Measurements from ENCODE around the gene BATF2.
"Not testable (repeated sequence)": the region's sequence is repeated elsewhere in the genome, so short reads cannot be mapped to it uniquely, and the experiment has no call there.

Gene BATF2

GRCh38 chr11:65013888-65014725, 17.3 kb upstream of the BATF2 start, which contains the start of gene ARL2:
TSS of gene ARL2 (plus strand) at chr11:65014160. CDS start at chr11:65014208, 48 bp downstream.
- DNase-seq: peak; percentile 99

GRCh38 chr11:65013130-65013887, 16.5 kb upstream of the BATF2 start:
- no peak for DNase-seq

- DNase-seq: no peak
Observed at GRCh38 chr11:65008873-65009272, 12.1 kb upstream of the BATF2 start.

- no peak for DNase-seq
Observed at GRCh38 chr11:65008016-65008415, 11.2 kb upstream of the BATF2 start.

DNA sequence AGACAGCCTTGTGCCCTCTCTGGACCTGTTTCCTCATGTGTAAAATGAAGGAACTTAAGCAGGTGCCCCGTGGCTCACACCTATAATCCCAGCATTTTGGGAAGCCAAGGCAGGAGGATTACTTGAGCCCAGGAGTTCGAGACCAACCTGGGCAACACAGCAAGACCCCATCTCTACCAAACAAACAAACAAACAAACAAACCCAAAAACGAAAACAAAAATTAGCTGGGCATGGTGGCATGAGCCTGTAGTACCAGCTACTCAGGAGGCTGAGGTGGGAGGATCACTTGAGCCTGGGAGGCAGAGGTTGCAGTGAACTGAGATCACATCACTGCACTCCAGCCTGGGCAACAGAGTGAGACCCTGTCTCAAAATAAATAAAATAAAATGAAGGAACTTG, 7.2 kb upstream of the BATF2 start:
- not testable (repeated sequence) for DNase-seq

GRCh38 chr11:65003282-65003681, 6.5 kb upstream of the BATF2 start:
- no peak for DNase-seq

DNA sequence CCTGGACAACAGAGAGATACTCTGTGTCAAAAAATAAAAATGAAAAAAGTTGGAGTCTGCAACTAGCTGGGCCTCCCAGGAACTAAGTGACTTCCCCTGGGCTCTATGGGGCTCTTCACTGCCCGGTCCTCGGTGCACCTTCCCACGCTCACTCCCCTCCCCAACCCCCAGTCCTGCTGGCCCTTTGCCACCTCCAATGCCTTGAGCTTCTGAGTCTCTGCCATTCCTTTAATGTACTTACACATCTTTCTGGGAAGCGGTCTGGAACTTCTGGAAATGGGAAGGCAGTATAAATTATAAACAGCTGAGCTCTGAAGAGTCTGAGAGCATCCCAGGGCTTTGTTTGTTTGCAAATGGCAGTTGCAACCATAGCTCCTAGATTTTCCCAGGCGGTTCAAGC, 5.9 kb upstream of the BATF2 start:
- DNase-seq: no peak

DNA sequence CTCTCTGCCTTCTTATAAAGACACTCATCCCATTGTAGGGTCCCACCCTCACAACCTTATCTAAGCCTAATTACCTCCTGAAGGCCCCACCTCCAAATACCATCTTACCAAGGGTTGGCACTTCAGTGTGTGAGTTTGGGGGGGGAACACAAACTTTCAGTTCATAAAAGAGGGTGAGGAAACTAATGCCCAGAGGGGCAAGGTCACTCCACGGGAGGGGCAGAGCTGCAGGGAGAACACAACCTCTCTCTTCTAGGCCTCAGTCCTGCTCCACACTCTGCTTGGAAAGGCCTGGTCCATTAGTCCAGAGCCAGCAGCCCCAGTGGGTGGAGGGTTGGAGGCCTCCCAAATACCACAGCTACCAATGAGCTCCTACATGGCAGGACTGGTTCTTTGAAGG, 2.7 kb upstream of the BATF2 start:
- DNase-seq: no peak

DNA sequence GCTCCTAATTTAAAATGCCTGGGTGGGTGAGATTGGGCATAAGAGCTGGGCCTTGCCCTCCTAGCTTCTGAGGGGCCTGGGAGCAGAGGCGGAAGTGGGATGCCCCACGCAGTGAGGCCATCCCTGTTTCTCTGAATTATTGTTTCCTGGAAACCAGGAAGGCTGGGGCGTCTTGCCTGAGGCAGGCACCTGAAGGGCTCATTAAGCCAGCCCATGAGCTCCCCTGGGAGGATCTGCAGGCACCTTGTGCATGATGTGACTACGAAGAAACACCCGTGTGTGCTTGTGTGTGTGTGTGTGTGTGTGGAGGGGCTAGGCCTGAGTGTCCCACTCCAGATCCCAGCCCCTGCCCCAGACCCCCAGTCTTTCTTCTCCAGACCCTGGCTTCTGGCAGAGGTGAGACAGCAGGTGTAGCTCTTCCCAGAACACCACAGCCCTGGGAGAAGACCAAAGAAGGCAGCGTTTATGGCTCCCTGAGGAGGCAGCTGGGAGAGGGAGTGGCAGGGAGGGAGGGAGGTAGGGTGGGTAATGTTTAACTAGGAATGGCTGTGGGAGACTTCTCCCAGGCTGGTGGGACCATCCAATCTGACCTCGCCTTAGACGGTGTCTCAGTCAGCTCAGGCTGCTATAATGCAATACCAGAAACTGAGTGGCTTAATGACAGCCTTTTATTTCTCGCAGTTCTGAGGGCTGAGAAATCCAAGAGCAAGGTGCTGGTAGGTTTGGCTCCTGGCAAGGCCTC, 2.1 kb upstream of the BATF2 start:
- DNase-seq: peak; percentile 36

DNA sequence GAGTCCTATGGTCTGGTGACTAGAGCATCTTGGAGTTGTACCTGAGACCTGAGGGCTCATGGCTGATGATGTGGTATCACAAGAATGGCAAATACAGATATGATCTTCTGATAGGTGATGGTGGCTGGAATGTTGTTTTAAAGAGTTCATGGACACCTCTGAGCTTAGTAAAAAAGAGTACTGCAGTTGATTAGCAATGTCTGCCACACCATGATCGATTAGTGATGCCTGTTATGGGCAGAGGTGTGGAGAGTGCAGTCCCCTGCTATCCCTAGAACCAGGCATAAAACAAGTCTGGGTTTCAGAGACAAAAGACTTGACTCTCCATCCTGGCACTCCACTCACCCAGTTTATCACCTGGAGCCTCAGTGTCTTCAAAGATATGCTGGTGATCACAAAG, 1.4 kb upstream of the BATF2 start:
- no peak for DNase-seq

- no peak for DNase-seq
Observed at GRCh38 chr11:64996327-64996709, 453 bp downstream of the BATF2 start.

DNA sequence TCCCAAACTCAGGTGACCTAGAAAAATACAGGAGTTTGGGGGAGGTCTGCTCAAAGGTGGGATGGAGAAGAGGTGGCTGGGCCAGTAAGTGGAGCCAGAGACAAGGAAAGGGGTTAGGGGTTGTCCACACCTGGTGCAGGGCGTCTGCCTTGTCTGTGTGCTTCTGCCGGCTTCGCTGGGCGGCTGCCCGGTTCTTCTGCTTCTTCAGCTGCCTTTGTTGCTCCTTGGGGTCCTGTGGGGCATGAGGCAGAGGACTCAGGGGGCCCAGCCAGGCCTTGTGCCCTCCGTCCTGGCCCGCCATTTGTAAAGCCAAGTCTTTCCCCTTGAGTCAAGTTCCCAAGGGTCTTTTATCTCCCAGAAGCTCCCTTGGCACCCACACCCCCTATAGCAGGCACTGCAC, 2.5 kb downstream of the BATF2 start:
- DNase-seq: no peak

GRCh38 chr11:64990222-64990923, 6.4 kb downstream of the BATF2 start:
- DNase-seq: no peak

- DNase-seq: no peak
Observed at GRCh38 chr11:64989416-64989815, 7.4 kb downstream of the BATF2 start.

GRCh38 chr11:64987998-64988854, 8.5 kb downstream of the BATF2 start:
- DNase-seq: no peak

DNA sequence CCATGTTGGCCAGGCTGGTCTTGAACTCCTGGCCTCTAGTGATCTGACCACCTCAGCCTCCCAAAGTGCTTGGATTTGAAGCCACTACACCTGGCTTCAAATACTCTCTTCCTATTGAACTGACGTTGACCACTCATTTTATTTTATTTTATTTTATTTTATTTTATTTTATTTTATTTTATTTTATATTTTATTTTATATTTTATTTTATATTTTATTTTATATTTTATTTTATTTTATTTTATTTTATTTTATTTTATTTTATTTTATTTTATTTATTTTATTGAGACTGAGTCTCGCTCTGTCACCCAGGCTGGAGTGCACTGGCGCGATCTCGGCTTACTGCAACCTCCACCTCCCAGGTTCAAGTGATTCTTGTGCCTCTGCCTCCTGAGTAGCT, 13.4 kb downstream of the BATF2 start:
- DNase-seq: not testable (repeated sequence)

- no peak for DNase-seq
Observed at GRCh38 chr11:64976651-64977050, 20.1 kb downstream of the BATF2 start.

GRCh38 chr11:64974124-64974523, 22.6 kb downstream of the BATF2 start:
- DNase-seq: no peak

DNA sequence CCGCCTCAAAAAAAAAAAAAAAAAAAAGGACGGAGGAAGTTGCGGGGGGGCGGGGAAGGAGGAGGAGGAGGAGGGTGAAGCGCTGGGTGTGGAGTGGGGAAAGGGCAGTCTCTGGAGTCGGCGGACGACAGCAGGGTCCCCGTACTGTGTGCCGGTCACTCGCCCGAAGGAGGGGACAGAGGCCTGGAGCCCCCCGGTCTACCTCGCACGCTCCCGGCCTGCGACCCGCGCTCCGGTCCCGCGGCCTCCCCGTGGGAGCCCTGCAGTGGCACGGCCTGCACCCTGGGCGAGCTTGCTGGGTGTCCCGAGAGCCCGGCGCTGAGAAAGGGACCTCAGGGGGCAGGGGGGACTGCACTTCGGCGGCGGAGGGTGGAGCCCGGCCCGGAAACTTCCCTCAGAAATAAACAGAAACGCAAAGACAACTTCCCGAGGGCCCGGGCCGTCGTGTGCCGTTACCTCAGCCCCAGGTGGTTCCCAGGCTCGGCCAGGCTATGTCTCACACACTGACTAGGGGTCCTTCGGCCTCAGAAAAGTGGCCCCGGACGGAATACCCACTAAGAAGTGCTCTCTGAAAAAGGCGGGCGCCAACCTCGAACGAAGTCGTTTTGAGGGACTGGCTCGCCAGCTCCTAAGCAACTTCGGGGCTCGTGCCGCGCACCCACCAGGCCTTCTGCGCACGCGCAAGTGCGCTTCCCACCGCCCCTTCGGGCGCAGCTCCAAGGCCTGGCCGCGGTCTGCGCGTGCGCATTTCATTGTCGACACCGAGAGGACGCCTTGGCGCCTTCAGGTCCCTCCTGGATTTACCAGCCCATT, 25.1 kb downstream of the BATF2 start, which contains the start of gene MAJIN:
TSS of gene MAJIN (minus strand) at position 688 of the 813 bp plus-strand sequence. CDS start 12,703 bp downstream, outside the sequence.
- DNase-seq: peak; percentile 83

DNA sequence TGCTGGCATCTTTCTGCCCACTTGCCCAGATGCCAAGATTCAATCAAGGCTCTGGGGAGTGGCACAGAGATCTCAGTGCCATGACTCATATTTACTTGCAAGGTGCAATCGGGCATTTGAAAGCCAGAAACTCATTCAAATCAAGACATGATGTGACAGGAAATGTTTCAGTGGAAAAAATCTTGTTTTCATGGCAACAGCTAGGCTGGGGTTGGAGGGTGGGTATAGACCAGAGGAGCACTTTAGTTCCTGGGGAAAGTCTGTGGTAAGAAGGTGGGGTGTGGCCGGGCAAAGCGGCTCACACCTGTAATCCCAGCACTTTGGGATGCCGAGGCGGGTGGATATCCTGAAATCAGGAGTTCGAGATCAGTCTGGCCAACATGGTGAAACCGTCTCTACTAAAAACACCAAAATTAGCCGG, 26.0 kb downstream of the BATF2 start:
- no peak for DNase-seq

All from right kidney (tissue), 1 donor.